GM10266 (cell line): ENCODE measurements around the gene NTM.
A peak's percentile ranks its signal among the peaks of the same experiment; 100 is the strongest.

Experiments
- DNase-seq: peaks from one replicate; pipeline ENCODE4 v3.0.0; 2012; ENCODE audit errors: extremely low spot score
- TF ChIP-seq, protein P1 (sequence below): IDR thresholded peaks from 2 replicates; pipeline ENCODE4 v1.5.1; 2012; ENCODE audit warnings: mild to moderate bottlenecking, low read depth; ENCODE audit not compliant: control insufficient read depth, insufficient read depth; ENCODE audit errors: missing control alignments

The NTM gene

DNA sequence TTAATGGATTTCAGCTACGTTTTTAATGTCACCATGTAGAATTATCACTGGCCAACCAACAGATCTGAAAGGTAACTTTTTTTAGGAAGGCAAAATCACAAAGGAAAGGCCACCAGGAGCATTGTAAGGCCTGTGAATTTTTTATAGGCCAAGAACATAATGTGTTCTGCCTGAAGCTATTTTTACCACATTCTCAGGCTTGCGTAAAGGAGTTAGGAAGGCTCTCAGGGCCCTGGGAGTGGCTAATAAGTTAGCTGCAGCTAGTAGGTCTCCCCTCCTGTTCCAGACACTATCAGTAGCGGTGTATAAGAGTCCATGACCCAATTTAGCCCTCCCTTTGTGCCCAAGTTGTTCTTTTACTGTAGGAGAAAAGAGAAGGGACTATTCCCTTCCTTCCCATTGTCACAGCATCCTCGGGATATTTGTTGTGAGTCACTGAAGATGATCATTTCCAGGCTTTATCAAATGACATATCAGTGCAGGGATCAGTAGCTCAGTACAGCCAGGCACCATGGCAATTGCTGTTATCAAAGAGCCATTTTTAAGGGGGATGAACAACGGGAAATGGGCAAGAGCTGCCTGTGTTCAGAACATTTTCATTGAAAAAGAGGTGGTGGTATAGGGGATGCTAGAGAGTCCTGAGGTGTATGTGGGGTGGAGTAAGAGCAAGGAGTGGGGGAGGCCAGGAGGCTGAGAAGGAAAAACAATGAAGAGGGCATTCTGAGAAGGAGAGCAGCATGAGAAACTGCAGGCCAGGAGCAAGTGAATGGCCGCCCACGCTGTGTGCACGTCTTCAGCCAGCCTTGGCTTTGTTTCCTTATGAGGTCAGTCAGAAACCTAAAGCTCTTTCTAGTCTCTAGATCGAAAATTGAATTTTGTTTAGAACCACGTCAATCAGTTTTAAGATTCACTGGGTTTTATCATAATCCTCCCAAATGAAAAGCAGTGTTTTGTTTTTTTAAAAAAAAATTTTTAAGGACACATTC, 940.3 kb downstream of the NTM start:
- DNase-seq: peak; percentile 32
- TF ChIP-seq, protein P1, sequence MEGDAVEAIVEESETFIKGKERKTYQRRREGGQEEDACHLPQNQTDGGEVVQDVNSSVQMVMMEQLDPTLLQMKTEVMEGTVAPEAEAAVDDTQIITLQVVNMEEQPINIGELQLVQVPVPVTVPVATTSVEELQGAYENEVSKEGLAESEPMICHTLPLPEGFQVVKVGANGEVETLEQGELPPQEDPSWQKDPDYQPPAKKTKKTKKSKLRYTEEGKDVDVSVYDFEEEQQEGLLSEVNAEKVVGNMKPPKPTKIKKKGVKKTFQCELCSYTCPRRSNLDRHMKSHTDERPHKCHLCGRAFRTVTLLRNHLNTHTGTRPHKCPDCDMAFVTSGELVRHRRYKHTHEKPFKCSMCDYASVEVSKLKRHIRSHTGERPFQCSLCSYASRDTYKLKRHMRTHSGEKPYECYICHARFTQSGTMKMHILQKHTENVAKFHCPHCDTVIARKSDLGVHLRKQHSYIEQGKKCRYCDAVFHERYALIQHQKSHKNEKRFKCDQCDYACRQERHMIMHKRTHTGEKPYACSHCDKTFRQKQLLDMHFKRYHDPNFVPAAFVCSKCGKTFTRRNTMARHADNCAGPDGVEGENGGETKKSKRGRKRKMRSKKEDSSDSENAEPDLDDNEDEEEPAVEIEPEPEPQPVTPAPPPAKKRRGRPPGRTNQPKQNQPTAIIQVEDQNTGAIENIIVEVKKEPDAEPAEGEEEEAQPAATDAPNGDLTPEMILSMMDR: no peak

DNA sequence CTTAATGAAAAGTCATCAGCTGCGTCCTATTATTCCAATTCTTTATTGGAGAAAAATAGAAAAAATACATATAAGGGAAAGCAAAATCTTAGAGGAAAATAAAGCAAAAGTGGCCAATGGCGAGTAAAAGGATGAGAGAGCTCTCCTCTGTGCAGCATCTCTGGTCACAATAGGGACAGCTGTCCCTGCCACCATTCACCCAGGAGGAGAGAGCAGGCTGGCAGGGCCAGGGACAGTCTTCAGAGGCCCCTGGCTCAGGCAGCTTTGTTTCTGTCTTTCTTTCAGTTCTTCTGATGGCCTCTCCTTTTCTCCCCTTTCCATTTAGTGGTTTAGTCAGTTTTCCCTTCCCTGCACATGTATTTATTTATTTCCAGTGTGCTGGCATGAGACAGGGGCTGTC, 941.3 kb downstream of the NTM start:
- no peak for DNase-seq
- TF ChIP-seq, protein P1: no peak

DNA sequence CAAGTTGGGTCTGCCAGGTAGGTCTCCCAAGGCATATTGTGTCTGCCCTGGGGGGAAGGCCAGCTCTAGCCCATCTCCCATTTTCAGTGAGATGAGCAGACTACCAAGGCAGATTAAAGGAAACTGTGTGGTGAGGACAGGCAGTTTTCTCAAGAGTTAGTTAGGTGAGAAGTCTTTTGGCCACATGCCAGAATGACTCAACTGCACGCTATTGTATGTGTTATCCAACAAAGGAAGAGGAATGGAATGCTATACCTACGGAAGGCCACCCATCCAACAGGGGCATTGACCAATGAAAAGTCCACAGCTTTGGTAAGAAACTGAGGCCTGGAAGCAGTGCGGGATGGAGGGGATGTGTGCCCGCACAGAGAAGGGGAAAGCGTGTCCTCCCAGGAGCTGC, 941.7 kb downstream of the NTM start:
- DNase-seq: no peak
- TF ChIP-seq, protein P1: no peak

DNA sequence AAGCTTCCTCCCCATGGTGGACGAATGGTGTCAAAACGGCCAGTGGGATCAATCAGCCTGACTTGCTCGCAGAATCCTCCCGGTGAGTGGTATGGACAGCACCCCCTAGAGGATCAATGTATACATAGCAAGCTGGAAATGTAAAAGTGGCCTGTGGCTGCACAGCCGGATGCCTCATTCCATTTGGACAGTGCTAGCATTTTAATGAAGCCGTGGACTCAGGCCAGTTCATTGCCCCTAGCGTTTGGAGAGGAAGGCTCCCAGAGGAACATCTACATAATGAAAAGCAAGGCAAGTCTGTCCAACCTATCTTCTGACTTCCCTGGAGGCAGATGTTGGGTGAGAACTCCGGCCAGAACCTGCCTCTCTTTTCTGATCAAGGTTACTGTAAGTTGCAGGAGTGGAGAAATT, 942.3 kb downstream of the NTM start:
- DNase-seq: peak; percentile 47
- TF ChIP-seq, protein P1: peak; percentile 44

DNA sequence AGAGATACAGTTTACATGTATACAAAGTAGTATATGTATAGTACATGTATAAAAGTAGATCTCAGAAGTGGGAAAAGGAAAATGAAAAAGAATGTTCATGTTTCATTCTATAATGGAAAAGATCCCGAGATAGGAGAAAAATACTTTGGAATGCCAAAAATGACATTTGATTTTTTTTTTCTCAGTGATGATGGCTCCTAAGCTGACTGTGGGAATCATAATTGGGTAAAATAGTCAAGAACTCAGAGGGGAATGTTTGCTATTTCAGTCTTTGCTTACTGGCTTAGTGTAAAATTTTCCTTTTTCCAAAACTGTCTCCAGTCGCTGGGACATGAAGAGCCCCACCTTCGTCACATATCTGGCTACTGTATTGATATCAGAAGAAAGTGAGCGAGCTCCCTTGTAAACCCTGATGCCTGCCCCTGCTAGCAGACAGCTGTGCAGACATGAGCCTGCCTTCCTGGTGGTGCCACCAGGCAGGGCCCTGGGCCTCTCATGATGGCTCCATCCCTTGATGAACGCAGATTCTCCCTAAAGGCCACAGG, 944.6 kb downstream of the NTM start:
- TF ChIP-seq, protein P1: no peak
- DNase-seq: no peak

DNA sequence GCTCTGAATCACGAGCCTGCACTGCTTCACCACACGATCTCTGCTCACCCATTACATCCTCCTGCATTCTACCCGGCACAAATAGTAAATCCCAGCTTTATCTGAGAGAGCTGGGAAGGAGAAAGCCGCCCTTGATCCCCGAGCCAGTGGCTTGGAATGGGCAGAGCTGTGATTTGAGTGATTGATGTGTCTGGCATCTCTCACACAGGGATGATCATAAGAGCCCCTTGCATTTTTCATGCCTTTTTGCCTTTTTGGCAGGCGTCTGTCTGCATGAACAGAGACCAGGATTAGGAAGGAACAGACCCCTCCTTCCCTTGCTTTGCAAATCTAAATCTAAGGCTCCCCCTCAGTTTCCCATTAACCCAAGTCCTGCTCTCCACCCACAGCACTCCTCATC, 945.3 kb downstream of the NTM start:
- DNase-seq: no peak
- TF ChIP-seq, protein P1: no peak
